Ovary (tissue), 3 donors: ENCODE data around the gene PPP6R1.

Source experiments
- CTCF ChIP-seq, 3 donors: fragments of 450-650 bp in 2 of 3; fragments of 200-600 bp in 1 of 3; IDR thresholded peaks; one replicate each; pipeline versions ENCODE4 v1.5.1 to v1.8.0; 2016 to 2022; ENCODE audit warnings: antibody characterized with exemption in 3 of 3, mild to moderate bottlenecking in 1 of 3
- EP300 ChIP-seq: sonication (generic); formaldehyde crosslinking; IDR thresholded peaks from one replicate; pipeline ENCODE4 v1.6.1; 2017; ENCODE audit warnings: antibody characterized with exemption
- donor health status: DM: no; HTN: no; CAD: no.

- no peak for TF ChIP-seq CTCF (IDR thresholded peaks at IDR 0.05)
- TF ChIP-seq EP300 = no peak
Observed at GRCh38 chr19:55248704-55249103, 10.1 kb downstream of the PPP6R1 start.
